GM04504 (cell line): ENCODE data around the gene NANOS2.
A peak's percentile ranks its signal among the peaks of the same experiment; 100 is the strongest.
"Not testable (repeated sequence)": the region's sequence is repeated elsewhere in the genome, so short reads cannot be mapped to it uniquely, and the experiment has no call there.

Source experiments
- DNase-seq: peaks from one replicate; pipeline ENCODE4 v3.0.0-alpha.2; 2012; ENCODE audit warnings: low read depth

NANOS2 gene

GRCh38 chr19:45927565-45928261 is 13.1 kb upstream of the NANOS2 start:
- DNase-seq: peak; percentile 48

DNA sequence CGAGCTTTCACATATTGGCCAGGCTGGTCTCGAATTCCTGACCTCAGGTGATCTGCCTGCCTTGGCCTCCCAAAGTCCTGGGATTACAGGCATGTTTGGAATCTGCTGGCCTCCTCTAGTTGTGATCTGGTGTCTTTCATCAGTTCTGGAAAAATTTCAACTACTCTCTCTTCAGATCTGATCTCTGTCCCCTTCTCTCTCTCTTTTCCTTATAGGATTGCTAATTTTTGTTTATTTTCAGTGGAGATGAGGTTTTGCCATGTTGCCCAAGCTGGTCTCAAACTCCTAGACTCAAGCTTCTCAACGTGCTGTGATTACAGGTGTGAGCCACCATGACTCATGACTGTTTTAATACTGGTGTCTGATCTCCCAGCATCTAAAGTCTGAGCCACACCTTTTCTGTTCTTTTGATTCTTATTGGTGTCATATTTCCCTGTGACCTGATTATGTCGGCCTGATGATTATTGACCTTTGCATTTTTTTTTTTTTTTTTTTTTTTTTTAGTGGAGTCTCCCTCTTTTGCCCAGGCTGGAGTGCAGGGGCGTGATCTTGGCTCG is 10.4 kb upstream of the NANOS2 start:
- no peak for DNase-seq

DNA sequence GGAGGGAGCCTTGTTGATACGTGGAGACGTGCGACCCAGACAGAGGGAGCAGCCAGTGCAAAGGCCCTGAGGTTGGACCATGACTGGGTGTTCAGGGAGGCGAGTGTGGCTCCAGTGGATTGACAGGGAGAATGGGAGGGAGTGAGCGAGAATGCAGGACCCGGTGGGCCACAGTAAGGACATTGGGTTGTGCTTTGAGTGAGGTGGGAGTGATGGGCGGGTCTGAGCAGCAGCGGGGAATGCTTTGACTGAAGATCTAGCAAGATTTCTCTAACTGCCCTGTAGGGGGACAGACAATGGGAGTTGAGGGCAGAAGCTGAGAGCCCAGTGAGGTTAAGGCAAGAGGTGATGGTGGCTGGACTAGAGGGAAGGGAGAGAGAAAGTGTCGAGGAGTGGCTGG is 7.7 kb upstream of the NANOS2 start:
- DNase-seq: no peak

- DNase-seq: no peak
These were observed 5.9 kb upstream of the NANOS2 start for GRCh38 chr19:45920458-45920857.

DNA sequence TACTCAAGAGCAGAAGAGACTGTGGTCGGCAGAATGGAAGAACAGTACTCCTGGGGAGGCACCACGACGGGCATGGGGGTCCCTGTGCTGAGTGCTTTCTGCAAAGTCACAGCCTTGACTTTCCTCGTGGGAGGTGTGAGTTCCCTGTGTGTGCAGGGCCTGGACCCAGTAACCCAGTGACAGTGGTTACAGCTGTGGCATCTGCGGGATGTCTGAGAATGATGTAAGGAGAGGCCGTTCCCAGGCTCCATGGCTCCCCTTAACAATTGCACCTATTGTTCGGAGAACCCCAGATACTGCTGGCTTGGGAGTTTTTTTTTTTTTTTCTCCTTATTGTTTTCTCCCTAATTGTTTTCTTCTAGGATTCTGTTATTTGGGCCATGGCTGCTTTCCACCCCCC is 5.1 kb upstream of the NANOS2 start:
- DNase-seq: no peak

- no peak for DNase-seq
These were observed 4.1 kb upstream of the NANOS2 start for GRCh38 chr19:45918721-45919120.

DNA sequence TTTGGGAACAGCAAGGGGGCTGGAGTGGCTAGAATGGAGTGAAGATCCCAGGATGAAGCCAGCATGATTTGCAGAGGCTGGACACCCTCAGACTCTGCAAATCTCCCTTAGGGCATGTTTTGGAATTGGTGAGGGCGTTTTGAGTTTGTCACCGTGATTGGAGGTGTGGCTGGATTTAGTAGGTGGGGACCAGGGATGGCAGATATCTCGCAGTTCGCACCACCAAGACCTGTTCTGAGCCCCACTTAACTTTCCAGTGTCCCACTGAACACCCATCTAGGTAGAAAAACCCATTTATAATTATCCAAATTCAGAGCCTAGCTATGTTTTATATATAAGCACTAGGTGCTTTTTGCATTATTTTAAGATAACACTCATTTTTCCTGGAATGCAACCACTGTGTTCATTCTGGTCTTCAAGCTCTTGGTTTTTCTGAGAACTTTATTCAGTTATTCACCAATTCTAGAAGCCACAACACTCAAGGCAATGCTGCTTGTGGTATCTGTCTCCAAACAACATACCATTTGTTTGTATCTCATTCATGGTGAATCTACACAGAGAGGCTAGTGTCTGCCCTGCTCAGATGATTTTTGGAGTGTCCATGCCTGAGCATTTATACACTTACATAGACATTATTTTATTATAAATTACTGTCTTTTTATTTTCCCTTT is 3.0 kb upstream of the NANOS2 start:
- no peak for DNase-seq

GRCh38 chr19:45911291-45911690 is 3.3 kb downstream of the NANOS2 start:
- DNase-seq: no peak

DNA sequence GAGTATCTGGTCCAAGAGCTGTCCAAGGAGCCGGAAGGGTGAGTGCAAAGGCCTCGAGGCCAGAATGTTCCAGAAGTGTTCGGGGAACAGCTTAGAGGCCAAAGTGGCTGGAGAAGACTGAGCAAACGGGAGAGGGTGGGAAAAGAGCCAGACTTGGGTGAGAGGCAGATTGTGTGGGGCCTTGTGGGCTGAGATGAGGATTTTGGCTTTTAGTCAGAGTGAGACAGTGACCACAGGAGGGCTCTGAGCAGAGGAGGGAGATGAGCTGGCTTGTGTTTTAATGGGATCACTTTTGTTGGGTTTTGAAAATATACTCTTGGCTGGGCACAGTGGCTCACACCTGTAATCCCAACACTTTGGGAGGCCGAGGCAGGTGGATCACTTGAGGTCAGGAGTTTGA is 5.6 kb downstream of the NANOS2 start:
- DNase-seq: no peak

DNA sequence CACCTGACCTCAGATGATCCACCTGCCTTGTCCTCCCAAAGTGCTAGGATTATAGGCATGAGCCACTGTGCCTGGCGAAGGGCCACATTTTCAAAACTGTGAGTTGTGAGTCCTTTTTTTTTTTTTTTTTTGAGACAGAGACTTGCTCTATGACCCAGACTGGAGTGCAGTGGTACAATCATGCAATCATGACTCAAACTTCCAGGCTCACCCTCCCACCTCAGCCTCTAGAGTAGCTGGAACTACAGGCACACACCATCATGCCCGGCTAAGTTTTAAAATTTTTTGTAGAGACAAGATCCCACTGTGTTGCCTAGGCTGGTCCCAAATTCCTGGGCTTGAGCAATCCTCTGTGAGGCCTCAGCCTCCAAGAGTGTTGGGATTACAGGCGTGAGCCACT is 8.4 kb downstream of the NANOS2 start:
- DNase-seq: no peak

GRCh38 chr19:45905011-45905410 is 9.6 kb downstream of the NANOS2 start:
- DNase-seq: no peak

DNA sequence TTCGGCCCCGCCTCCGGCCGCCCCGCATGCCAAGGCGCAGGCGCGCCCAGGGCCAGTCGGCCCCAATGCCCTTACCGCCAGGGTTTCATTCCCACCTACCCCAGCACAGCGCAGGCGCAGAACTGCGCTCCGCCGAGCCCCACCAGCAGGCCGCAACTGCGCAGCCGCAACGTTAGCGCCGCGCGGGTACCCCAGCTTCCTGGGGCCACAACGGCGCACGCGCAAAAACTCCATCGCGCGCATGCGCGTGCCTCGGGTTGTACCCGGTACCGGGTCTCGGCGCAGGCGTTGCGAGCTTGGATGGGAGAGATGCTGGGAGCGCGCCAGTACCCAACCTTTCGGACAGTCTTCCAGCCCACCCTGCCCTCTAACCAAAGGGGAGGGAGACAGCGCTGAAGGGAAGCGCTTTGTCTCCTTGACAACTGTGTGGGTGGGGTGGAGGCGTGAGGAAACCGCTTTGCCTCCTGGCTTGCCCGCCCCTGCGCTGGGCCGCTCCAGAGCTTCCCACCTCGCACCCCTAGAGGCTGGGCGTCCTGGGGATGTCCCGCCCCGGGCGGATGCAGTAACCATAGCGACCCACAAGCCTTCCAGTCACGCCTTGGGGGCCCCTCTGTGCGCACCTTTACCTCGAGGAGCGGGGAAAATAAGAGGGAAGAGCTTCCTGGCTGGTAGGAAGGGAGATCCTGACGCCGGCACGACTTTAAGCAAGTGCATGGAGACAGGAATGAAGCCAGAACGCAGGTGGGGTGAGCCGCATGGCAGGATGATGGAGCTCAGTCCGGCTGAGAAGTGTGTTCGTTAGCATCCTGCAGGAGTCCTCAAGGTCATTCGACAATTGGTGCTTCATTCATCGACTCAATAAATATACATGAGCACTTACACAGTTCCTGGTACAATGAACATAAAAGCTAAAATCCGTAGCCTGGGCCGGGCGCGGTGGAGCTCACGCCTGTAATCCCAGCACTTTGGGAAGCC is 11.6 kb downstream of the NANOS2 start:
- peak; percentile 94 for DNase-seq

- no peak for DNase-seq
These were observed 12.5 kb downstream of the NANOS2 start, which contains the start of gene MYPOP for GRCh38 chr19:45901912-45902650. Gene MYPOP (minus strand): TSS chr19:45902613. CDS start chr19:45901773, 840 bp downstream.

GRCh38 chr19:45901432-45901911 is 13.1 kb downstream of the NANOS2 start:
- DNase-seq: no peak

GRCh38 chr19:45900738-45901431 is 13.7 kb downstream of the NANOS2 start:
- no peak for DNase-seq

GRCh38 chr19:45899919-45900589 is 14.5 kb downstream of the NANOS2 start:
- no peak for DNase-seq

- no peak for DNase-seq
These were observed 15.3 kb downstream of the NANOS2 start for GRCh38 chr19:45899253-45899652.

GRCh38 chr19:45897261-45897812 is 17.2 kb downstream of the NANOS2 start:
- no peak for DNase-seq

DNA sequence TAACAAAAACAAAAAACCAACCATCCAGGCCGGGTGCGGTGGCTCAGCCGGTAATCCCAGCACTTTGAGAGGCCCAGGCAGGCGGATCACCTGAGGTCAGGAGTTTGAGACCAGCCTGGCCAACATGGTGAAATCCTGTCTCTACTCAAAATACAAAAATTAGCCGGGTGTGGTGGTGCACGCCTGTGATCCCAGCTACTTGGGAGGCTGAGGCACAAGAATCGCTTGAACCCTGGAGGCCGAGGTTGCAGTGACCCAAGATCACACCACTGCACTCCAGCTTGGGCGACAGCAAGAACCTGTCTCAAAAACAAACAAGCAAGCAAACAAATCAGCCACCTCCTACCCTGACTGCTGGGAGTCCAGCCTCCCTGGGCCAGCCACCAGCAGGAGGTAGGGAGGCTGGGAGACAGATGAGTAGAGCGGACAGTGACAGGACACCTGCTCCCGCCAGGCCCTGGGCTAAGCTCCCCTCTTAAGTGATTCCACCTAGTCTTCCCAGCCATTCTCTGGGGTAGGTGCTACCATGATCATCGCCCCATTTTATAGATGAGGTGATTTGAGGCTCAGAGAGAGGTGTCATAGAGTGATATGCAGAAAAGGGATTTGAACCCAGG is 18.5 kb downstream of the NANOS2 start:
- DNase-seq: not testable (repeated sequence)
